Vagina (tissue), 2 donors: Measurements from ENCODE around the gene ACAD10.

Experiments used
- POLR2A ChIP-seq, 2 donors: fragments of 450-650 bp; IDR thresholded peaks; one replicate each; pipeline ENCODE4 v1.6.1; 2017; ENCODE audit warnings: antibody characterized with exemption in 2 of 2, mild to moderate bottlenecking in 2 of 2, moderate library complexity in 2 of 2
- POLR2AphosphoS5 ChIP-seq, 2 donors: sonication (generic); formaldehyde crosslinking; IDR thresholded peaks; one replicate each; pipeline ENCODE4 v1.9.0; 2017; ENCODE audit warnings: antibody characterized with exemption in 2 of 2, mild to moderate bottlenecking in 2 of 2, low read depth in 1 of 2; ENCODE audit not compliant: insufficient read depth in 1 of 2

DNA sequence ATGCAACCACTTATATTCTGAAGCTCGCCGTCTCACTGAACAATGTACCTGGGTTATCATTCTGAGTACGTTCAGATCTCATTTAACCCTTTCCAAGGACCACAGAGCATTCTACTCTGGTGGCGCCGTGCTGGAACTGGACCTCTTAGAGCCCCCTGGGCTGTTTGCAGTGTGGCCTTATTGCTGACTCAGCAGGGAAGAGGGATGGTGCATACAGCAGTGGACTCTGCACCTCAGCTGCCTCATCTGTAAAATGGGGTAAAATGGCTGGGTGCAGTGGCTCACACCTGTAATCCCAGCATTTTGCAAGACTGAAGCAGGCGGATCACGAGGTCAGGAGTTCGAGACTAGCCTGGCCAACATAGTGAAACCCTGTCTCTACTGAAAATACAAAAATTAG is 83.7 kb downstream of the ACAD10 start:
- TF ChIP-seq POLR2A (IDR thresholded peaks at IDR 0.05) = no peak
- no peak for TF ChIP-seq POLR2AphosphoS5 (IDR thresholded peaks at IDR 0.05; ENCODE audit: insufficient read depth in 1 of 2, low read depth in 1 of 2)
